Mesenchymal stem cell (in vitro differentiated cells and primary cell): ENCODE data around the gene ALDH3A2.

Source experiments
- DNase-seq: peaks from one replicate; pipeline ENCODE4 v3.0.0-alpha.2; 2013
- H2AFZ ChIP-seq: one replicate; pipeline ENCODE4 v1.6.1; 2013; ENCODE audit warnings: low read depth, mild to moderate bottlenecking, control low read depth, inconsistent platforms, low read length, moderate library complexity
- H2AK5ac ChIP-seq: 2 replicates; pipeline ENCODE4 v1.6.1; 2013; ENCODE audit warnings: low read length, moderate library complexity, mild to moderate bottlenecking, inconsistent platforms; ENCODE audit not compliant: severe bottlenecking
- H2BK120ac ChIP-seq: one replicate; pipeline ENCODE4 v1.6.1; 2013; ENCODE audit warnings: low read depth, mild to moderate bottlenecking, inconsistent platforms, low read length, moderate library complexity
- H2BK12ac ChIP-seq, 2 experiments: one replicate each; pipeline ENCODE4 v1.6.1; 2013; ENCODE audit warnings: inconsistent platforms in 2 of 2, low read length in 2 of 2, mild to moderate bottlenecking in 2 of 2, moderate library complexity in 2 of 2, control low read depth in 1 of 2
- H2BK15ac ChIP-seq: one replicate; pipeline ENCODE4 v1.6.1; 2013; ENCODE audit warnings: mild to moderate bottlenecking, low read depth, inconsistent platforms; ENCODE audit not compliant: poor library complexity, severe bottlenecking
- H2BK5ac ChIP-seq: 2 replicates; pipeline ENCODE4 v1.6.1; 2013; ENCODE audit warnings: low read depth, mild to moderate bottlenecking, low read length, control low read depth, inconsistent platforms; ENCODE audit not compliant: poor library complexity, severe bottlenecking
- H3K14ac ChIP-seq, 2 experiments: one replicate each; pipeline ENCODE4 v1.6.1; 2013; ENCODE audit warnings: inconsistent platforms in 2 of 2, low read length in 2 of 2, control low read depth in 1 of 2, mild to moderate bottlenecking in 1 of 2, moderate library complexity in 1 of 2
- H3K18ac ChIP-seq, 2 experiments: one replicate each; pipeline ENCODE4 v1.6.1; 2013; ENCODE audit warnings: inconsistent platforms in 2 of 2, low read length in 2 of 2, control low read depth in 1 of 2, low read depth in 1 of 2, mild to moderate bottlenecking in 1 of 2
- H3K23ac ChIP-seq, 2 experiments: one replicate each; pipeline ENCODE4 v1.6.1; 2013; ENCODE audit warnings: inconsistent platforms in 2 of 2, low read length in 2 of 2, mild to moderate bottlenecking in 2 of 2, moderate library complexity in 2 of 2, control low read depth in 1 of 2
- H3K27ac ChIP-seq: 2 replicates; pipeline ENCODE4 v1.5.1; 2013; ENCODE audit warnings: mild to moderate bottlenecking, moderate library complexity, low read length, control low read depth, inconsistent platforms; ENCODE audit not compliant: poor library complexity, severe bottlenecking
- H3K27me3 ChIP-seq, 2 experiments: 2 replicates each; pipeline versions ENCODE4 v1.6.1 to v1.7.0; 2013; ENCODE audit warnings: low read length in 2 of 2, mild to moderate bottlenecking in 2 of 2, moderate library complexity in 2 of 2, control low read depth in 1 of 2, inconsistent platforms in 1 of 2; ENCODE audit not compliant: control insufficient read depth in 1 of 2, insufficient read depth in 1 of 2
- H3K36me3 ChIP-seq, 2 experiments: 2 replicates each; pipeline versions ENCODE4 v1.6.1 to v1.7.0; 2013; ENCODE audit warnings: low read length in 2 of 2, control low read depth in 1 of 2, inconsistent platforms in 1 of 2, low read depth in 1 of 2, mild to moderate bottlenecking in 1 of 2; ENCODE audit not compliant: insufficient read depth in 2 of 2, control insufficient read depth in 1 of 2
- H3K4ac ChIP-seq, 2 experiments: one replicate each; pipeline ENCODE4 v1.6.1; 2013; ENCODE audit warnings: inconsistent platforms in 2 of 2, low read length in 2 of 2, mild to moderate bottlenecking in 2 of 2, moderate library complexity in 2 of 2, control low read depth in 1 of 2, low read depth in 1 of 2
- H3K4me1 ChIP-seq: 2 replicates; pipeline ENCODE4 v1.6.1; 2013; ENCODE audit warnings: low read depth, low read length, control low read depth; ENCODE audit not compliant: control insufficient read depth, insufficient read depth
- H3K4me2 ChIP-seq: 2 replicates; pipeline ENCODE4 v1.6.1; 2013; ENCODE audit warnings: low read length, mild to moderate bottlenecking, inconsistent platforms; ENCODE audit not compliant: poor library complexity, severe bottlenecking
- H3K4me3 ChIP-seq, 2 experiments: 2 replicates each; pipeline versions ENCODE4 v1.5.1 to v1.7.0; 2013; ENCODE audit warnings: low read length in 2 of 2, mild to moderate bottlenecking in 2 of 2, control low read depth in 1 of 2, low read depth in 1 of 2; ENCODE audit not compliant: insufficient read depth in 1 of 2
- H3K79me1 ChIP-seq: replicated peaks from 2 replicates; pipeline ENCODE4 v1.6.1; 2013; ENCODE audit warnings: mild to moderate bottlenecking, control low read depth, low read length, inconsistent platforms; ENCODE audit not compliant: poor library complexity, severe bottlenecking
- H3K9ac ChIP-seq: 2 replicates; pipeline ENCODE4 v1.7.0; 2013; ENCODE audit warnings: mild to moderate bottlenecking, low read length, moderate library complexity
- H3K9me3 ChIP-seq: 2 replicates; pipeline ENCODE4 v1.7.0; 2013; ENCODE audit warnings: mild to moderate bottlenecking, low read length; ENCODE audit not compliant: control insufficient read depth
- H4K8ac ChIP-seq: one replicate; pipeline ENCODE4 v1.6.1; 2013; ENCODE audit warnings: inconsistent platforms, mild to moderate bottlenecking, low read length, moderate library complexity
- H4K91ac ChIP-seq: one replicate; pipeline ENCODE4 v1.6.1; 2013; ENCODE audit warnings: mild to moderate bottlenecking, low read length, inconsistent platforms
- WGBS: methylation state at CpG from one replicate; pipeline ENCODE4 v1.1.7; 2013; ENCODE audit warnings: mixed read lengths; 5-methylcytosine and 5-hydroxymethylcytosine counted together

ALDH3A2 gene

DNA sequence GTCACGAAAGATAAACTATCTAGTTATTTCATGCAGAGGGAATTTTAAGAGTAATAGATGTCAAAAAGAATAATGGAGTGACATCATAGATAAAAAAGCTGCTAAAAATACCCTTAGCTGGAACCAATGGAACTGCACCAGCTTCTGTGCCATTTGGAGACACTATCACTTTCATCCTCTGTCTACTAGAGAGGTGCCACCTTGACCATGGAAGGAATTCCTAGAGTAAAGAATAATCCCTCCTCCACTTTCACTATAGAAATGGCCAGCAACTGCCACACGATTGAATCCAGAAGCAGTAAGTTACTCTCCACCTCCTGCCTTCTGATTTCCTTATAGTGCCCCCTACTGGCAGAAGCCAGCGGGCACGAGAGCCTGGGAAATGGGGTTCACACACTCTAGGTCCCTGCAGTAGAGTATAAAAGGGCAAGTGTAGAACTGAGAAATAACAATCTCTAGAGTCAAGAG is 2.8 kb upstream of the ALDH3A2 start:
- 37% methylated on average over 4 of the region's 4 CpGs for WGBS
- Histone ChIP-seq H3K36me3 (no peaks in the 10 kb centered on the region), H2BK120ac (no peak overlapping the region), H3K27me3 (no peaks in the 10 kb centered on the region), H4K8ac (no peak overlapping the region), H2BK12ac (no peak overlapping the region), H3K9ac (no peak overlapping the region), H3K14ac (no peak overlapping the region), H2AFZ (no peak overlapping the region), H2BK15ac (no peak overlapping the region), H3K23ac (no peak overlapping the region), H3K9me3 (no peaks in the 10 kb centered on the region), H2BK5ac (no peak overlapping the region), H3K4me1 (peaks cover 9% of the 10 kb centered on the region), H3K4ac (no peak overlapping the region), H3K18ac (no peak overlapping the region), H3K4me3 (no peak overlapping the region), H4K91ac (no peak overlapping the region), H3K27ac (no peak overlapping the region), H2AK5ac (no peak overlapping the region), H3K4me2 (no peak overlapping the region), H3K79me1 (peaks cover 7% of the 10 kb centered on the region)
- peak; percentile 22 for DNase-seq

DNA sequence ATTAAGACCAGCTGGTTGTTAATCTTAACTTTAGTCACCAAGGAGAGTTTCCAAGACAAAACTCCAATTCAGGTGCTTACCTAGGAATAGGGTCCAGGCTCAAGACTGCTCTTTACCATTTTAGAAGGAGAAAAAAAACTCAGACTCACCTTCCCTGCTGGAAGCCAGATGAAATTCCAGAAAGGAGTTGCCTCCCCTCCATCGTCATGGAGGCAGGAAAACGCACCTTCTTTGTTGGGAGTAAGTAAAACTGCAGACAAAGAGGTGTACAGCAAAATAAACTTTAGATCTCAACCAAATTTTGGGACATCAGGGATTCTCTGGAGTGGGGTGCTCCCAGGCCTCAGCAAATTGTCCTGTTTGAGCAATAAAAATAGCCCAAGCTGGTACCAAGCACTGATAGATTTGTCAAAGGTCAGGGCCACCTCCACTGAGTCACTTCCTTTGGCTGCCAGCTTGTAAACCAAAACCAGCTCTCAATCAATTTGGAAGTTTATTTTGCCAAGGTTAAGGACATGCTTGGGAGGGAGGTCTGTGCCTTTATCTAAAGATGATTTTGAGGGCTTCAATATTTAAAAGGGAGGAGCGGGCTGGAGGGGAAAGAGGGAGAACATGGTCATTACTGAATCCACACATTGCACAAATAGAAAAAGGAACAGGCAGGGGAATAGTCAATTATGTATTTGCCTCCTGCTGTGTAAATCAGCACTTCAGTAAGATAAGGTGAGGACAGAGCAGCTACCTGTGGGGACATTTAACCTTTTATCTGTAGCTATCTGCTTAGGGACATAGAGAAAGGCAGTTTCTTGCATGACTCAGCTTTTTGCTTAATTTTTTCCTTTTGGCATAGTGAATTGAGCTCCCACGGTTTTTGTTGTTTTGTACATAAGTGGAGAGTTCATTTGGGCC is 1.5 kb upstream of the ALDH3A2 start:
- peak overlapping the region; percentile 49 for H2AK5ac ChIP-seq
- H2BK5ac ChIP-seq: peak overlapping the region; percentile 88
- H3K4me3 ChIP-seq: peak overlapping the region in 1 of 2 experiments; percentile 85
- H3K27me3 ChIP-seq: no peaks in the 10 kb centered on the region
- peaks cover 10% of the 10 kb centered on the region for H3K79me1 ChIP-seq
- no peak overlapping the region for H3K23ac ChIP-seq
- WGBS: 11% methylated on average over 3 of the region's 4 CpGs
- no peaks in the 10 kb centered on the region for H3K36me3 ChIP-seq
- peak; percentile 35 for DNase-seq
- no peak overlapping the region for H3K18ac ChIP-seq
- peak overlapping the region; percentile 95 for H2BK120ac ChIP-seq
- no peak overlapping the region for H3K4ac ChIP-seq
- no peaks in the 10 kb centered on the region for H3K9me3 ChIP-seq
- peak overlapping the region in 1 of 2 experiments; percentile 34 for H2BK12ac ChIP-seq
- peaks cover 9% of the 10 kb centered on the region for H3K4me1 ChIP-seq
- peak overlapping the region; percentile 96 for H3K27ac ChIP-seq
- peak overlapping the region; percentile 82 for H3K4me2 ChIP-seq
- H4K91ac ChIP-seq: no peak overlapping the region
- H2BK15ac ChIP-seq: no peak overlapping the region
- H3K14ac ChIP-seq: no peak overlapping the region
- H3K9ac ChIP-seq: peak overlapping the region; percentile 90
- no peak overlapping the region for H4K8ac ChIP-seq
- H2AFZ ChIP-seq: no peak overlapping the region

DNA sequence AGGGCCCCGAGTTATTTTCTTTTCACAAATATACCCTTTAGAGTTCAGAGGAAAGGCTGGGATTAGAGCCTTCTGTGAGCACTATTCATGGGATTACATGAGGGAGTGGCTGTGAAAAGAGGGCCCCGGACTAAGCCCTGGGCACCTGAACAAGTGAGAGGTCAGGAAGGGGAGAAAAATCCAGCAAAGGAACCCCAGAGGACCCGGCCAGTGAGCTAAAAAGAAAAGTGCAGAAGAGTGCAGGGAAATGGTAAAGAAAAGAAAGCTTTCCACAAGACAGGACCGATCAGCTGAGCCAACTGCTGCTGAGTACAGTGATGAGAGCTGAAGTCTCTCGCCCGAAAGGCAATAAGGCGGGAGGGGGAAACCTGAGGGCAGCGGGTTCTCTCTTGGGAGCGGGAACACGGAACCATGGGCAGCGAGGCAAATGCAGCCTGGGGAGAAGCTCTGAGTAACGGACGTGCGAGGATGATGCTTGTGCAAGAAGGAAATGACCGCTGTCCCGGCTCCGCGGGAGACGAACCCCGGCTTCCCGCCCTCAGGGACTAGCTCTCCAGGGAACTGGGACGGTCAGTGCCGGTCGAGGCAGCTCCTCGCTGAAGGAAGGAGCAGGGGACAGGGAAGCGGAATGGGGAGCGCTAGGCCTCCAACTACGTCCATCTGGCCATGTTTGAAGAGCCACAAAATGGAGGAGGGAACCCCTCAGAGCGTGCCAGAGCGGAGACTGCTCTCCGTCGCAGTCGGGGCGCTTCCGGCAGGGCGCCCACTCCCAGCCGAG is 665 bp upstream of the ALDH3A2 start:
- peak overlapping the region; percentile 20 to 75 for H3K23ac ChIP-seq
- H3K4ac ChIP-seq: peak overlapping the region; percentile 83 to 97
- H3K27ac ChIP-seq: peak overlapping the region; percentile 96
- H4K91ac ChIP-seq: peak overlapping the region; percentile 97
- H3K4me3 ChIP-seq: peak overlapping the region; percentile 67 to 85
- peak overlapping the region; percentile 75 for H2AFZ ChIP-seq
- peaks cover 12% of the 10 kb centered on the region for H3K79me1 ChIP-seq
- peak; percentile 79 for DNase-seq
- H3K9me3 ChIP-seq: no peaks in the 10 kb centered on the region
- H3K4me1 ChIP-seq: peaks cover 9% of the 10 kb centered on the region
- H2BK5ac ChIP-seq: peak overlapping the region; percentile 88
- H4K8ac ChIP-seq: peak overlapping the region; percentile 100
- WGBS: 3% methylated on average over 33 of the region's 37 CpGs
- H3K27me3 ChIP-seq: no peaks in the 10 kb centered on the region
- no peaks in the 10 kb centered on the region for H3K36me3 ChIP-seq
- peak overlapping the region; percentile 95 for H2BK120ac ChIP-seq
- H3K18ac ChIP-seq: peak overlapping the region; percentile 95
- H3K4me2 ChIP-seq: peak overlapping the region; percentile 82
- peak overlapping the region in 1 of 2 experiments; percentile 84 for H3K14ac ChIP-seq
- peak overlapping the region; percentile 11 to 49 for H2BK12ac ChIP-seq
- H2AK5ac ChIP-seq: no peak overlapping the region
- H3K9ac ChIP-seq: peak overlapping the region; percentile 90
- peak overlapping the region; percentile 95 for H2BK15ac ChIP-seq

GRCh38 chr17:19649274-19649541 is 657 bp downstream of the ALDH3A2 start:
- H3K9me3 ChIP-seq: no peaks in the 10 kb centered on the region
- H3K18ac ChIP-seq: peak overlapping the region; percentile 86 to 94
- DNase-seq: no peak
- no peak overlapping the region for H4K91ac ChIP-seq
- no peak overlapping the region for H2AFZ ChIP-seq
- H3K4me3 ChIP-seq: peak overlapping the region; percentile 85 to 93
- peaks cover 6 to 10% of the 10 kb centered on the region in 2 experiments for H3K36me3 ChIP-seq
- H3K23ac ChIP-seq: no peak overlapping the region
- 0% methylated on average over 2 of the region's 2 CpGs for WGBS
- H2BK120ac ChIP-seq: no peak overlapping the region
- no peak overlapping the region for H2AK5ac ChIP-seq
- no peak overlapping the region for H2BK5ac ChIP-seq
- H3K9ac ChIP-seq: peak overlapping the region; percentile 90
- H3K4me1 ChIP-seq: peaks cover 9% of the 10 kb centered on the region
- no peak overlapping the region for H4K8ac ChIP-seq
- H3K79me1 ChIP-seq: peaks cover 16% of the 10 kb centered on the region
- H3K27me3 ChIP-seq: no peaks in the 10 kb centered on the region
- H3K14ac ChIP-seq: no peak overlapping the region
- no peak overlapping the region for H2BK15ac ChIP-seq
- peak overlapping the region in 1 of 2 experiments; percentile 17 for H3K4ac ChIP-seq
- peak overlapping the region; percentile 77 for H3K27ac ChIP-seq
- peak overlapping the region; percentile 96 for H3K4me2 ChIP-seq
- no peak overlapping the region for H2BK12ac ChIP-seq
